ENCODE results near the gene EPB41.
"Not testable (repeated sequence)": the region's sequence is repeated elsewhere in the genome, so short reads cannot be mapped to it uniquely, and the experiment has no call there.

DNA sequence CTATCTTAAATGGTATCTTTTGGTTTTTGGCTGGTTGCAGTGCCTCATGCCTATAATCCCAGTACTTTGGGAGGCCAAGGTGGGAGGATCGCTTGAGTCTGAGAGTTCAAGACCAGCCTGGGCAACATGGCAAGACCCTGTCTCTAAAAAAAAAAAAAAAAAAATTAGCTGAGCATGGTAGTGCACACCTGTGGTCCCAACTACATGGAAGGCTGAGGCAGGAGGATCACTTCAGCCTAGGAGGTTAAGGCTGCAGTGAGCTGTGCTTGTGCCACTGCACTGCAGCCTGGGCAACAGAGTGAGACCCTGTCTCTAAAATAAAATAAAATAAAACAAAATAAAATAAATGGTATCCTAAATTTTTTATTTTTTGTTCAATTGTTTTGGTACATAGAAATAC, 131.3 kb downstream of the EPB41 start:
- not testable (repeated sequence) for TF ChIP-seq POLR2A (IDR thresholded peaks at IDR 0.05)
- TF ChIP-seq, protein P1, sequence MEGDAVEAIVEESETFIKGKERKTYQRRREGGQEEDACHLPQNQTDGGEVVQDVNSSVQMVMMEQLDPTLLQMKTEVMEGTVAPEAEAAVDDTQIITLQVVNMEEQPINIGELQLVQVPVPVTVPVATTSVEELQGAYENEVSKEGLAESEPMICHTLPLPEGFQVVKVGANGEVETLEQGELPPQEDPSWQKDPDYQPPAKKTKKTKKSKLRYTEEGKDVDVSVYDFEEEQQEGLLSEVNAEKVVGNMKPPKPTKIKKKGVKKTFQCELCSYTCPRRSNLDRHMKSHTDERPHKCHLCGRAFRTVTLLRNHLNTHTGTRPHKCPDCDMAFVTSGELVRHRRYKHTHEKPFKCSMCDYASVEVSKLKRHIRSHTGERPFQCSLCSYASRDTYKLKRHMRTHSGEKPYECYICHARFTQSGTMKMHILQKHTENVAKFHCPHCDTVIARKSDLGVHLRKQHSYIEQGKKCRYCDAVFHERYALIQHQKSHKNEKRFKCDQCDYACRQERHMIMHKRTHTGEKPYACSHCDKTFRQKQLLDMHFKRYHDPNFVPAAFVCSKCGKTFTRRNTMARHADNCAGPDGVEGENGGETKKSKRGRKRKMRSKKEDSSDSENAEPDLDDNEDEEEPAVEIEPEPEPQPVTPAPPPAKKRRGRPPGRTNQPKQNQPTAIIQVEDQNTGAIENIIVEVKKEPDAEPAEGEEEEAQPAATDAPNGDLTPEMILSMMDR (IDR thresholded peaks at IDR 0.05): not testable (repeated sequence)
